PC-3 (cell line): ENCODE measurements around the gene CLMP. TPM values are rescaled to one million over a fixed set of nuclear protein-coding genes. Genes with fewer than 3 reads are reported as not detected.
A peak's percentile ranks its signal among the peaks of the same experiment; 100 is the strongest.

Experiments
- ATAC-seq: fragments of 200-7000 bp; cut with Tn5 transposase; 2 replicates; pipeline ENCODE4 v1.9.1; 2020; ENCODE audit warnings: mild to moderate bottlenecking, moderate library complexity
- BruUV-seq: library from RNA; stranded (reverse); fragments of 400-500 nt; replicated peaks from 2 replicates; lab custom pipeline; 2021; lab: Mats Ljungman, UMichigan
- CTCF ChIA-PET: fragments of 300-600 bp; sonication (Branson Sonifier 250); formaldehyde crosslinking; loops from one replicate; lab custom pipeline; 2022; ENCODE audit warnings: antibody characterized with exemption; lab: Charles Lee
- POLR2A ChIA-PET: fragments of 300-600 bp; sonication (Branson Sonifier 250); formaldehyde crosslinking; loops from one replicate; lab custom pipeline; 2022; ENCODE audit warnings: antibody characterized with exemption; ENCODE audit not compliant: unreplicated experiment; lab: Charles Lee
- DNase-seq: peaks from one replicate; pipeline ENCODE4 v3.0.0-alpha.2; 2015
- H2AFZ ChIP-seq: fragments of 300-600 bp; sonication (generic); 2 replicates; pipeline ENCODE4 v1.6.0; 2016; ENCODE audit warnings: antibody characterized with exemption, low read length
- H3F3A ChIP-seq: fragments of 300-600 bp; sonication (generic); one replicate; pipeline ENCODE4 v1.6.0; 2017; ENCODE audit warnings: antibody characterized with exemption, low read length, control low read depth, mild to moderate bottlenecking; ENCODE audit not compliant: unreplicated experiment
- H3K27ac ChIP-seq: fragments of 300-600 bp; sonication (generic); 2 replicates; pipeline ENCODE4 v1.5.1; 2016; ENCODE audit warnings: mild to moderate bottlenecking, low read length
- H3K27me3 ChIP-seq: fragments of 300-600 bp; sonication (generic); 2 replicates; pipeline ENCODE4 v1.6.1; 2016; ENCODE audit warnings: low read length, mixed read lengths
- H3K36me3 ChIP-seq: fragments of 300-600 bp; sonication (generic); 2 replicates; pipeline ENCODE4 v1.6.1; 2016; ENCODE audit warnings: low read depth, mixed run types, low read length, mixed read lengths
- H3K4me1 ChIP-seq: fragments of 300-600 bp; sonication (generic); 2 replicates; pipeline ENCODE4 v1.5.1; 2016; ENCODE audit warnings: low read length; ENCODE audit not compliant: insufficient read depth
- H3K4me2 ChIP-seq: fragments of 300-600 bp; sonication (generic); 2 replicates; pipeline ENCODE4 v1.6.0; 2016; ENCODE audit warnings: low read length
- H3K4me3 ChIP-seq: fragments of 300-600 bp; sonication (generic); 2 replicates; pipeline ENCODE4 v1.5.1; 2016; ENCODE audit warnings: mild to moderate bottlenecking, low read length, mixed read lengths
- H3K79me2 ChIP-seq: fragments of 300-600 bp; sonication (generic); 2 replicates; pipeline ENCODE4 v1.6.1; 2017; ENCODE audit warnings: low read length, mixed read lengths
- H3K9ac ChIP-seq: fragments of 300-600 bp; sonication (generic); 2 replicates; pipeline ENCODE4 v1.6.0; 2016; ENCODE audit warnings: mild to moderate bottlenecking, low read length
- H3K9me2 ChIP-seq: fragments of 300-600 bp; sonication (generic); replicated peaks from 2 replicates; pipeline ENCODE4 v1.6.1; 2016; ENCODE audit warnings: mixed run types, low read length, mixed read lengths
- H3K9me3 ChIP-seq: fragments of 300-600 bp; sonication (generic); 2 replicates; pipeline ENCODE4 v1.6.1; 2016; ENCODE audit warnings: low read length, mixed read lengths
- H4K20me1 ChIP-seq: fragments of 300-600 bp; sonication (generic); 2 replicates; pipeline ENCODE4 v1.6.1; 2016; ENCODE audit warnings: low read length, mixed read lengths
- EZH2 ChIP-seq: fragments of 300-600 bp; sonication (generic); IDR thresholded peaks from one replicate; pipeline ENCODE4 v1.6.1; 2017; ENCODE audit warnings: antibody characterized with exemption, mild to moderate bottlenecking, low read length; ENCODE audit not compliant: unreplicated experiment
- EZH2phosphoT487 ChIP-seq: fragments of 300-600 bp; sonication (generic); IDR thresholded peaks from 2 replicates; pipeline ENCODE4 v1.6.1; 2018; ENCODE audit warnings: mild to moderate bottlenecking, antibody characterized with exemption, low read length, borderline replicate concordance
- intact Hi-C: fragments of 100-400 bp; cut with micrococcal nuclease; formaldehyde crosslinking; loops from 2 replicates; pipeline ENCODE4 v1.9.0; 2023
- total RNA-seq: library from RNA; depleted of rRNA; stranded (reverse); fragments of >200 nt; gene quantifications from 2 replicates; pipeline ENCODE4 v1.2.3, GENCODE V29; 2014
- TF ChIP-seq, protein P1 (sequence below): fragments of 300-600 bp; sonication (generic); conservative IDR thresholded peaks from 2 replicates; pipeline ENCODE4 v1.5.1; 2017; ENCODE audit warnings: antibody characterized with exemption, low read depth, mild to moderate bottlenecking, low read length

Gene CLMP
- total RNA-seq, 1 experiment from 2014 or later: 30.4 TPM

DNA sequence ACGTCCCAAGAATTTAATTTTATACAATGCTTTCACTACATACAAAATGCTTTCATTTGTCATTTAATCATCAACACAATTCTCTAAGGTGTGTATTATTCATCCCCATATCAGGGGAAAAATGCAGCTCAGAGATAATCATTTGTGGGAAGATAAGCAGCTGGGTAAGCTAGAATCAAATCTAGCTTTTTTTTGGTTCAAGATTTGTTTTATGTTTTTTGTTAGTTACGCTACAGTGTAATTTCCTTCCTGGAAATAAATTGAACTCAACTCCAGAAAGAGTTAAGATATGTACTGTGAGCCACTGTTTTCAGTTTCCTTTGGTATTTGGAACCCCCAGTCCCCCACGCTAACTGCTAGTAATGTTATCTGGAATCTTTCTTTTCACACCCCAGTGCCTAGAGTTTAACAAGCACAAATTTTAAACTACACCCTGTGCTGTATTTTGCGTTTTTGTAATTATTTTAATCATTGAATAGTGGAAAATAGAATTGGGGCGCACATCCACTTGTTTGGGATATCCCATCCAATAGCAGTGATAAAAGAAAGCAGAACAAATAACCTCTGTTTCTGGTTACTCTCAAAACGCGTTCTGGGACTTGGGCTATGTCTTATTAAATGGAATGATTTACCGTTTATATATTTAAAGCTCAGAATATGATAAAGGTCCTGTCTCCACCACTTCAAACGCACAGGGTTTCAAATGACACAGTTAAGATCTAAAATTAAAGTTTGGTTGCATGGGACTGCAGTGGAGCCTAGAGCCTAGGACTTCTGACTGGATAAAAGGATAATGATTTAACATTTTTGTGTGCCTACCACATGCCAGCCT, 131.0 kb downstream of the CLMP start:
- Histone ChIP-seq H3K27me3 (no peaks in the 10 kb centered on the region), H3K9ac (peak overlapping the region; percentile 99), H3K4me1 (peaks cover 28% of the 10 kb centered on the region), H3K79me2 (peaks cover 64% of the 10 kb centered on the region), H2AFZ (peak overlapping the region; percentile 86), H3K27ac (peak overlapping the region; percentile 94), H3K9me3 (no peaks in the 10 kb centered on the region), H4K20me1 (peaks cover 28% of the 10 kb centered on the region), H3F3A (peaks cover 32% of the 10 kb centered on the region), H3K4me2 (peak overlapping the region; percentile 85), H3K9me2 (no peaks in the 10 kb centered on the region), H3K36me3 (peaks cover 28% of the 10 kb centered on the region), H3K4me3 (peak overlapping the region; percentile 95)
- ATAC-seq: no peak
- DNase-seq: no peak
- BruUV-seq: no TSS peak
- intact Hi-C loops: no loop called here
- ChIA-PET CTCF (no interaction called here), POLR2A (interaction anchor here (0.5 to 0.7 kb wide), 2 partner anchors 9 to 146 kb away, joined by 3 to 6 read pairs; no protein-coding TSS in a partner anchor)
- no peak for TF ChIP-seq EZH2phosphoT487
- TF ChIP-seq, protein P1, sequence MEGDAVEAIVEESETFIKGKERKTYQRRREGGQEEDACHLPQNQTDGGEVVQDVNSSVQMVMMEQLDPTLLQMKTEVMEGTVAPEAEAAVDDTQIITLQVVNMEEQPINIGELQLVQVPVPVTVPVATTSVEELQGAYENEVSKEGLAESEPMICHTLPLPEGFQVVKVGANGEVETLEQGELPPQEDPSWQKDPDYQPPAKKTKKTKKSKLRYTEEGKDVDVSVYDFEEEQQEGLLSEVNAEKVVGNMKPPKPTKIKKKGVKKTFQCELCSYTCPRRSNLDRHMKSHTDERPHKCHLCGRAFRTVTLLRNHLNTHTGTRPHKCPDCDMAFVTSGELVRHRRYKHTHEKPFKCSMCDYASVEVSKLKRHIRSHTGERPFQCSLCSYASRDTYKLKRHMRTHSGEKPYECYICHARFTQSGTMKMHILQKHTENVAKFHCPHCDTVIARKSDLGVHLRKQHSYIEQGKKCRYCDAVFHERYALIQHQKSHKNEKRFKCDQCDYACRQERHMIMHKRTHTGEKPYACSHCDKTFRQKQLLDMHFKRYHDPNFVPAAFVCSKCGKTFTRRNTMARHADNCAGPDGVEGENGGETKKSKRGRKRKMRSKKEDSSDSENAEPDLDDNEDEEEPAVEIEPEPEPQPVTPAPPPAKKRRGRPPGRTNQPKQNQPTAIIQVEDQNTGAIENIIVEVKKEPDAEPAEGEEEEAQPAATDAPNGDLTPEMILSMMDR: no peak
- TF ChIP-seq EZH2: no peak

- peak overlapping the region; percentile 85 for H3K4me2 ChIP-seq
- ChIA-PET POLR2A (interaction anchor here (0.5 to 0.6 kb wide), 2 partner anchors 147 to 412 kb away, joined by 3 read pairs; no protein-coding TSS in a partner anchor), CTCF (no interaction called here)
Observed at GRCh38 chr11:123062892-123063825, 131.9 kb downstream of the CLMP start.

More at GRCh38 chr11:123062892-123063825, 131.9 kb downstream of the CLMP start:
- peak overlapping the region; percentile 95 for H3K4me3 ChIP-seq
- H3K4me1 ChIP-seq: peaks cover 37% of the 10 kb centered on the region
- TF ChIP-seq EZH2phosphoT487: no peak
- TF ChIP-seq EZH2: no peak
- TF ChIP-seq, protein P1: no peak
- peaks cover 73% of the 10 kb centered on the region for H3K79me2 ChIP-seq
- peak overlapping the region; percentile 86 for H2AFZ ChIP-seq
- ATAC-seq (peak; percentile 9), DNase-seq (peak; percentile 56)
- H3K9ac ChIP-seq: peak overlapping the region; percentile 99
- peak overlapping the region; percentile 94 for H3K27ac ChIP-seq
- H3F3A ChIP-seq: peaks cover 41% of the 10 kb centered on the region
- H3K27me3 ChIP-seq: no peaks in the 10 kb centered on the region
- no peaks in the 10 kb centered on the region for H3K9me2 ChIP-seq
- H3K36me3 ChIP-seq: peaks cover 37% of the 10 kb centered on the region
- H4K20me1 ChIP-seq: peaks cover 37% of the 10 kb centered on the region
- no peaks in the 10 kb centered on the region for H3K9me3 ChIP-seq
- BruUV-seq: TSS peak; percentile 74
- intact Hi-C loops: loop anchor here (1.0 kb wide), 1 partner anchor 20 kb away; no protein-coding TSS in a partner anchor
